ENCODE measurements around the gene ITGBL1. TPM values are rescaled to one million over a fixed set of nuclear protein-coding genes. Genes with fewer than 3 reads are reported as not detected.

Gene ITGBL1
- polyA plus RNA-seq, 3 donors, result not detected

DNA sequence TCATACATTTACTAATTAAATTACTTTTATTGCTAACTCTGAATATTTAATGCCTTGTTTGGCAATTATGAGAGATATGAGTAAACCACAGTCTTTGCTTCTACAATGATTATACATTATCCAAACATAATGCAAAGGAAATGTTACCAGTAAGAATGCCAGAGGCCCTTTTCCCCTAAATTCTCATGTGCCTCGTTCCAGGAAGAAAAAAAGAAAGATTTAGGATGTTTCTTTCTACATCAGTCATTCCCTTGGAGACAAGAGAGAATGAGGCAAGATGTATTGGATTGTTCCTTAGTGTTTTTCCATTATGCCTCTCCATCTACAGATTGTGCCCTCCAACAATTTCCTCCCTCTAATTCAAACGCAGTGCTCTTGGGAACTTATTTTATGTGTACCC lies 50.1 kb downstream of the ITGBL1 start:
- Histone ChIP-seq H3K4me2 (replicated peaks; ENCODE audit: extremely low read depth, low read length, poor library complexity, severe bottlenecking) (no peak overlapping the region), H3K9ac (ENCODE audit: insufficient read depth, low read length, poor library complexity, severe bottlenecking) (no peak overlapping the region), H4K20me1 (ENCODE audit: insufficient read depth, low read length) (no peaks in the 10 kb centered on the region), H3K27ac (ENCODE audit: low read depth in 1 of 2, low read length in 2 of 2) (no peak overlapping the region), H3K4me3 (replicated peaks in 1 of 3; ENCODE audit: low read depth in 2 of 3, low read length in 3 of 3) (no peak overlapping the region), H3K36me3 (replicated peaks in 1 of 2; ENCODE audit: control insufficient read depth in 1 of 2, insufficient read depth in 2 of 2, low read length in 2 of 2) (no peaks in the 10 kb centered on the region), H3K4me1 (ENCODE audit: control insufficient read depth in 1 of 2, insufficient read depth in 2 of 2, low read length in 2 of 2) (no peaks in the 10 kb centered on the region), H2AFZ (ENCODE audit: insufficient read depth, low read depth, low read length, poor library complexity, severe bottlenecking) (no peak overlapping the region), H3K27me3 (ENCODE audit: control insufficient read depth in 2 of 2, insufficient read depth in 2 of 2, low read length in 2 of 2) (no peaks in the 10 kb centered on the region), H3K9me3 (replicated peaks in 1 of 2; ENCODE audit: control insufficient read depth in 1 of 2, insufficient read depth in 1 of 2, low read length in 2 of 2) (no peaks in the 10 kb centered on the region), H3K79me2 (ENCODE audit: insufficient read depth, low read length) (no peaks in the 10 kb centered on the region)
- H3K4me3 Mint-ChIP-seq, result no peak overlapping the region
- no peak for DNase-seq
- H3K27ac Mint-ChIP-seq, result no peak overlapping the region
- H3K9me3 Mint-ChIP-seq, result peaks cover 0 to 3% (median 0%) of the 10 kb centered on the region in 7 donors
- no peaks in the 10 kb centered on the region for H3K4me1 Mint-ChIP-seq
- no CpG with 5 or more reads among the region's 2 CpGs for WGBS (ENCODE audit: insufficient coverage)
- H3K36me3 Mint-ChIP-seq, result no peaks in the 10 kb centered on the region
- intact Hi-C loops (cut with micrococcal nuclease), result no loop called here
- TF ChIP-seq, protein P1, sequence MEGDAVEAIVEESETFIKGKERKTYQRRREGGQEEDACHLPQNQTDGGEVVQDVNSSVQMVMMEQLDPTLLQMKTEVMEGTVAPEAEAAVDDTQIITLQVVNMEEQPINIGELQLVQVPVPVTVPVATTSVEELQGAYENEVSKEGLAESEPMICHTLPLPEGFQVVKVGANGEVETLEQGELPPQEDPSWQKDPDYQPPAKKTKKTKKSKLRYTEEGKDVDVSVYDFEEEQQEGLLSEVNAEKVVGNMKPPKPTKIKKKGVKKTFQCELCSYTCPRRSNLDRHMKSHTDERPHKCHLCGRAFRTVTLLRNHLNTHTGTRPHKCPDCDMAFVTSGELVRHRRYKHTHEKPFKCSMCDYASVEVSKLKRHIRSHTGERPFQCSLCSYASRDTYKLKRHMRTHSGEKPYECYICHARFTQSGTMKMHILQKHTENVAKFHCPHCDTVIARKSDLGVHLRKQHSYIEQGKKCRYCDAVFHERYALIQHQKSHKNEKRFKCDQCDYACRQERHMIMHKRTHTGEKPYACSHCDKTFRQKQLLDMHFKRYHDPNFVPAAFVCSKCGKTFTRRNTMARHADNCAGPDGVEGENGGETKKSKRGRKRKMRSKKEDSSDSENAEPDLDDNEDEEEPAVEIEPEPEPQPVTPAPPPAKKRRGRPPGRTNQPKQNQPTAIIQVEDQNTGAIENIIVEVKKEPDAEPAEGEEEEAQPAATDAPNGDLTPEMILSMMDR (IDR thresholded peaks at IDR 0.05), result no peak
- peaks cover 0 to 2% (median 0%) of the 10 kb centered on the region in 3 donors for H3K27me3 Mint-ChIP-seq (ENCODE audit: low read depth in 3 of 3)

DNA sequence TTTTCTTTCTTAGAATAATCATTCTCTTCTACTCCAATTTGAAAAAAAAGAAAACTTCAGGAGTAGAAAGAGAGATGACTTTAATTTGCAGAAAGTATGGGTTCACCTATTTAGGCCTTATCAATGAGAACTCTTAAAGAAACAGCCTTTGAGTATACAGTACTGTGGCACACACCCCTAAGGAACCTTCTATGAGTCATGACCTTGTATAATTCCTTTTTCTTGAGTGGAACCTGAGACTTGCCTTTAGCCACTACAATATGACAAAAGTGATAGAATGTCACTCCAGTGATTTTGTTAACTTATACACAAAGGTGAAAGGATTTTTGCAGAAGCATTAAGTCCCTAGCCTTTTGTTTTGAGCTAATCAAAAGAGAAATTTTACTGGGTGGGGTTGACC lies 58.7 kb downstream of the ITGBL1 start:
- H3K9me3 Mint-ChIP-seq, result peaks cover 0 to 2% (median 0%) of the 10 kb centered on the region in 7 donors
- Histone ChIP-seq H3K79me2 (ENCODE audit: insufficient read depth, low read length) (no peaks in the 10 kb centered on the region), H4K20me1 (ENCODE audit: insufficient read depth, low read length) (no peaks in the 10 kb centered on the region), H3K4me1 (ENCODE audit: control insufficient read depth in 1 of 2, insufficient read depth in 2 of 2, low read length in 2 of 2) (no peaks in the 10 kb centered on the region), H3K9me3 (replicated peaks in 1 of 2; ENCODE audit: control insufficient read depth in 1 of 2, insufficient read depth in 1 of 2, low read length in 2 of 2) (no peaks in the 10 kb centered on the region), H3K27ac (ENCODE audit: low read depth in 1 of 2, low read length in 2 of 2) (no peak overlapping the region), H3K27me3 (ENCODE audit: control insufficient read depth in 2 of 2, insufficient read depth in 2 of 2, low read length in 2 of 2) (no peaks in the 10 kb centered on the region), H3K4me3 (replicated peaks in 1 of 3; ENCODE audit: low read depth in 2 of 3, low read length in 3 of 3) (no peak overlapping the region), H3K36me3 (replicated peaks in 1 of 2; ENCODE audit: control insufficient read depth in 1 of 2, insufficient read depth in 2 of 2, low read length in 2 of 2) (no peaks in the 10 kb centered on the region), H2AFZ (ENCODE audit: insufficient read depth, low read depth, low read length, poor library complexity, severe bottlenecking) (no peak overlapping the region), H3K9ac (ENCODE audit: insufficient read depth, low read length, poor library complexity, severe bottlenecking) (no peak overlapping the region), H3K4me2 (replicated peaks; ENCODE audit: extremely low read depth, low read length, poor library complexity, severe bottlenecking) (no peak overlapping the region)
- TF ChIP-seq, protein P1 (IDR thresholded peaks at IDR 0.05), result no peak
- no peak for DNase-seq
- no peak overlapping the region for H3K4me3 Mint-ChIP-seq
- no peaks in the 10 kb centered on the region for H3K4me1 Mint-ChIP-seq
- H3K36me3 Mint-ChIP-seq, result no peaks in the 10 kb centered on the region
- intact Hi-C loops (cut with micrococcal nuclease), result no loop called here
- H3K27me3 Mint-ChIP-seq (ENCODE audit: low read depth in 3 of 3), result no peaks in the 10 kb centered on the region
- H3K27ac Mint-ChIP-seq, result no peak overlapping the region

All from CD14-positive monocyte (primary cell).